Loucy (cell line): ENCODE results near the gene KSR1.

Experiments
- EZH2phosphoT487 ChIP-seq: fragments of 200-600 bp; IDR thresholded peaks from 2 replicates; pipeline ENCODE4 v1.6.1; 2018; ENCODE audit warnings: antibody characterized with exemption, mild to moderate bottlenecking, moderate library complexity, borderline replicate concordance
- TF ChIP-seq, protein P1 (sequence below): fragments of 200-600 bp; sonication (generic); conservative IDR thresholded peaks from 2 replicates; pipeline ENCODE4 v1.5.1; 2014; ENCODE audit warnings: mild to moderate bottlenecking, antibody characterized with exemption, low read length

- TF ChIP-seq, protein P1, sequence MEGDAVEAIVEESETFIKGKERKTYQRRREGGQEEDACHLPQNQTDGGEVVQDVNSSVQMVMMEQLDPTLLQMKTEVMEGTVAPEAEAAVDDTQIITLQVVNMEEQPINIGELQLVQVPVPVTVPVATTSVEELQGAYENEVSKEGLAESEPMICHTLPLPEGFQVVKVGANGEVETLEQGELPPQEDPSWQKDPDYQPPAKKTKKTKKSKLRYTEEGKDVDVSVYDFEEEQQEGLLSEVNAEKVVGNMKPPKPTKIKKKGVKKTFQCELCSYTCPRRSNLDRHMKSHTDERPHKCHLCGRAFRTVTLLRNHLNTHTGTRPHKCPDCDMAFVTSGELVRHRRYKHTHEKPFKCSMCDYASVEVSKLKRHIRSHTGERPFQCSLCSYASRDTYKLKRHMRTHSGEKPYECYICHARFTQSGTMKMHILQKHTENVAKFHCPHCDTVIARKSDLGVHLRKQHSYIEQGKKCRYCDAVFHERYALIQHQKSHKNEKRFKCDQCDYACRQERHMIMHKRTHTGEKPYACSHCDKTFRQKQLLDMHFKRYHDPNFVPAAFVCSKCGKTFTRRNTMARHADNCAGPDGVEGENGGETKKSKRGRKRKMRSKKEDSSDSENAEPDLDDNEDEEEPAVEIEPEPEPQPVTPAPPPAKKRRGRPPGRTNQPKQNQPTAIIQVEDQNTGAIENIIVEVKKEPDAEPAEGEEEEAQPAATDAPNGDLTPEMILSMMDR, result no peak
- no peak for TF ChIP-seq EZH2phosphoT487
These were observed 55.1 kb downstream of the KSR1 start for GRCh38 chr17:27511168-27511883.
